HCT116 (cell line): Measurements from ENCODE around the gene ARMC2. TPM values are rescaled to one million over a fixed set of nuclear protein-coding genes. Genes with fewer than 3 reads are reported as not detected.

Experiments
- ATAC-seq: fragments of 200-7000 bp; cut with Tn5 transposase; 2 replicates; pipeline ENCODE4 v1.9.1; 2020; ENCODE audit warnings: mild to moderate bottlenecking, moderate library complexity
- BruUV-seq: library from RNA; stranded (reverse); fragments of 400-500 nt; replicated peaks from 2 replicates; lab custom pipeline; 2021; lab: Mats Ljungman, UMichigan
- CTCF ChIA-PET: fragments of 300-600 bp; sonication (Branson Sonifier 250); formaldehyde crosslinking; loops from one replicate; lab custom pipeline; 2021; ENCODE audit warnings: antibody characterized with exemption; lab: Charles Lee
- POLR2A ChIA-PET: fragments of 300-600, 350-600 bp; sonication (Branson Sonifier 250); formaldehyde crosslinking; loops from one replicate; lab custom pipeline; 2021; ENCODE audit warnings: antibody characterized with exemption; lab: Charles Lee
- RAD21 ChIA-PET, 2 experiments: fragments of 300-600 bp; sonication (Branson Sonifier 250); formaldehyde crosslinking; loops; one replicate each; lab custom pipeline; 2023; ENCODE audit warnings: low total read pairs in 2 of 2; ENCODE audit not compliant: uncharacterized antibody in 2 of 2, unreplicated experiment in 2 of 2, low non-redundant PET in 1 of 2; lab: Charles Lee
- DNase-seq: peaks from one replicate; pipeline ENCODE4 v3.0.0-alpha.2; 2010; ENCODE audit warnings: low read depth, low spot score
- H2AFZ ChIP-seq: fragments of 200-600 bp; shearing (Covaris generic), sonication (generic); 2 replicates; pipeline ENCODE4 v1.6.1; 2017; ENCODE audit warnings: low read depth, mixed run types, mixed read lengths, antibody characterized with exemption, low read length; ENCODE audit not compliant: poor library complexity, severe bottlenecking
- H3K27ac ChIP-seq: 2 replicates; pipeline ENCODE4 v1.5.1; 2012; ENCODE audit warnings: low read depth, low read length
- H3K27me3 ChIP-seq: fragments of 200-600 bp; sonication (generic); 2 replicates; pipeline ENCODE4 v1.6.1; 2016; ENCODE audit warnings: mixed run types, low read length, mixed read lengths; ENCODE audit not compliant: insufficient read depth
- H3K36me3 ChIP-seq, 2 experiments: fragments of 200-500 bp in 1 of 2; fragments of 200-600 bp in 1 of 2; sonication (Bioruptor generic) in 1 of 2; sonication (generic) in 1 of 2; 2 replicates each; pipeline versions ENCODE4 v1.5.1 to v1.6.1; 2014 to 2016; ENCODE audit warnings: low read length in 2 of 2, inconsistent platforms in 1 of 2, mixed read lengths in 1 of 2, mixed run types in 1 of 2; ENCODE audit not compliant: insufficient read depth in 2 of 2, control insufficient read depth in 1 of 2
- H3K4me1 ChIP-seq, 2 experiments: fragments of 200-600 bp in 1 of 2; sonication (generic) in 1 of 2; 2 replicates each; pipeline versions ENCODE4 v1.5.1 to v1.6.1; 2012 to 2017; ENCODE audit warnings: low read length in 2 of 2, inconsistent platforms in 1 of 2, mild to moderate bottlenecking in 1 of 2, mixed read lengths in 1 of 2, mixed run types in 1 of 2, moderate library complexity in 1 of 2; ENCODE audit not compliant: insufficient read depth in 2 of 2, control insufficient read depth in 1 of 2
- H3K4me2 ChIP-seq: fragments of 200-600 bp; sonication (generic); 2 replicates; pipeline ENCODE4 v1.6.1; 2017; ENCODE audit warnings: mixed run types, low read length, mixed read lengths
- H3K4me3 ChIP-seq, 2 experiments: fragments of 200-600 bp in 1 of 2; sonication (generic) in 1 of 2; replicated peaks in 1 of 2; 2 replicates each; pipeline ENCODE4 v1.5.1; 2011 to 2016; ENCODE audit warnings: low read length in 2 of 2, control low read depth in 1 of 2, low read depth in 1 of 2, mild to moderate bottlenecking in 1 of 2, mixed read lengths in 1 of 2, mixed run types in 1 of 2
- H3K79me2 ChIP-seq: fragments of 200-600 bp; sonication (generic); 2 replicates; pipeline ENCODE4 v1.6.1; 2017; ENCODE audit warnings: mild to moderate bottlenecking, mixed run types, low read length, moderate library complexity, mixed read lengths; ENCODE audit not compliant: insufficient read depth
- H3K9ac ChIP-seq: fragments of 200-600 bp; sonication (generic); 2 replicates; pipeline ENCODE4 v1.6.1; 2016; ENCODE audit warnings: low read length, mixed read lengths
- H3K9me2 ChIP-seq: fragments of 200-600 bp; sonication (generic), shearing (Covaris generic); 2 replicates; pipeline ENCODE4 v1.6.1; 2017; ENCODE audit warnings: mixed run types, mild to moderate bottlenecking, moderate library complexity; ENCODE audit not compliant: insufficient read depth
- H3K9me3 ChIP-seq, 2 experiments: fragments of 200-500 bp in 1 of 2; fragments of 200-600 bp in 1 of 2; sonication (Bioruptor generic) in 1 of 2; sonication (generic) in 1 of 2; 2 replicates each; pipeline ENCODE4 v1.6.1; 2014 to 2017; ENCODE audit warnings: low read length in 2 of 2, mixed read lengths in 2 of 2, inconsistent platforms in 1 of 2, low read depth in 1 of 2, mild to moderate bottlenecking in 1 of 2, mixed run types in 1 of 2, moderate library complexity in 1 of 2; ENCODE audit not compliant: control insufficient read depth in 1 of 2, insufficient read depth in 1 of 2
- H4K20me1 ChIP-seq: fragments of 200-600 bp; sonication (generic), shearing (Covaris generic); 2 replicates; pipeline ENCODE4 v1.6.1; 2017; ENCODE audit warnings: mixed run types, mild to moderate bottlenecking, moderate library complexity; ENCODE audit not compliant: insufficient read depth
- CBX3 ChIP-seq: IDR thresholded peaks from 2 replicates; pipeline ENCODE4 v1.6.1; 2012; ENCODE audit warnings: low read depth
- CEBPB ChIP-seq: IDR thresholded peaks from 2 replicates; pipeline ENCODE4 v1.6.1; 2012; ENCODE audit warnings: low read depth
- CTCF ChIP-seq, 3 experiments: fragments of 200-600 bp in 1 of 3; sonication (generic) in 1 of 3; IDR thresholded peaks in 2 of 3; conservative IDR thresholded peaks in 1 of 3; 2 replicates each; pipeline ENCODE4 v1.5.1; 2012 to 2017; ENCODE audit warnings: low read depth in 2 of 3, low read length in 2 of 3, antibody characterized with exemption in 1 of 3, borderline replicate concordance in 1 of 3, control low read depth in 1 of 3, mild to moderate bottlenecking in 1 of 3, mixed read lengths in 1 of 3, mixed run types in 1 of 3, moderate library complexity in 1 of 3; ENCODE audit not compliant: insufficient read depth in 1 of 3
- EGR1 ChIP-seq: IDR thresholded peaks from 2 replicates; pipeline ENCODE4 v1.6.1; 2012; ENCODE audit warnings: low read depth
- ELF1 ChIP-seq: IDR thresholded peaks from 2 replicates; pipeline ENCODE4 v1.6.1; 2012; ENCODE audit warnings: low read depth, borderline replicate concordance
- EZH2phosphoT487 ChIP-seq: fragments of 200-600 bp; IDR thresholded peaks from 2 replicates; pipeline ENCODE4 v1.6.1; 2018; ENCODE audit warnings: antibody characterized with exemption, borderline replicate concordance
- JUND ChIP-seq: IDR thresholded peaks from 2 replicates; pipeline ENCODE4 v1.6.1; 2012
- RAD21 ChIP-seq: IDR thresholded peaks from 2 replicates; pipeline ENCODE4 v1.6.1; 2012; ENCODE audit warnings: low read depth, mild to moderate bottlenecking
- SIN3A ChIP-seq: IDR thresholded peaks from 2 replicates; pipeline ENCODE4 v1.6.1; 2012; ENCODE audit warnings: low read depth
- SP1 ChIP-seq: IDR thresholded peaks from 2 replicates; pipeline ENCODE4 v1.6.1; 2012; ENCODE audit warnings: low read depth
- SRF ChIP-seq: IDR thresholded peaks from 2 replicates; pipeline ENCODE4 v1.6.1; 2012; ENCODE audit warnings: low read depth
- TCF7L2 ChIP-seq: IDR thresholded peaks from 2 replicates; pipeline ENCODE4 v1.7.0; 2011; ENCODE audit warnings: borderline replicate concordance, inconsistent platforms; ENCODE audit not compliant: insufficient read depth, insufficient read length; ENCODE audit errors: extremely low read depth
- YY1 ChIP-seq: IDR thresholded peaks from 2 replicates; pipeline ENCODE4 v1.6.1; 2011; ENCODE audit warnings: low read length, low read depth, moderate library complexity, mild to moderate bottlenecking; ENCODE audit not compliant: insufficient replicate concordance; ENCODE audit errors: extremely low read depth
- ZBTB33 ChIP-seq: IDR thresholded peaks from 2 replicates; pipeline ENCODE4 v1.6.1; 2011; ENCODE audit warnings: mild to moderate bottlenecking, low read length, moderate library complexity; ENCODE audit not compliant: insufficient replicate concordance; ENCODE audit errors: extremely low read depth
- ZFX ChIP-seq: fragments of 450-650 bp; IDR thresholded peaks from 2 replicates; pipeline ENCODE4 v1.6.1; 2017
- ZNF274 ChIP-seq: fragments of 200-500 bp; sonication (Bioruptor generic); IDR thresholded peaks from 2 replicates; pipeline ENCODE4 v1.6.1; 2014; ENCODE audit warnings: mild to moderate bottlenecking, low read depth, low read length, inconsistent platforms
- intact Hi-C: fragments of 100-400 bp; cut with micrococcal nuclease; formaldehyde crosslinking; loops from 2 replicates; pipeline ENCODE4 v1.10.0; 2022
- total RNA-seq: library from RNA; stranded (reverse); gene quantifications from one replicate; pipeline ENCODE4 v1.2.1, GENCODE V29; 2021; ENCODE audit not compliant: unreplicated experiment
- TF ChIP-seq, protein P1 (sequence below): IDR thresholded peaks from 2 replicates; pipeline ENCODE4 v1.6.1; 2012
- TF ChIP-seq, protein P2 (sequence below): IDR thresholded peaks from 2 replicates; pipeline ENCODE4 v1.6.1; 2012

ARMC2 gene
- total RNA-seq, 1 experiment from 2014 or later = 3.6 TPM

GRCh38 chr6:108993876-108994275, 145.7 kb downstream of the ARMC2 start:
- ChIA-PET POLR2A (no interaction called here), CTCF (no interaction called here), RAD21 (no interaction called here)
- TF ChIP-seq CBX3 (no peak), CTCF (IDR thresholded peaks at IDR 0.05 in 2 of 3, conservative IDR thresholded peaks at IDR 0.05 in 1 of 3; ENCODE audit: borderline replicate concordance in 1 of 3, insufficient read depth in 1 of 3, low read depth in 2 of 3, low read length in 2 of 3) (no peak), JUND (no peak), SP1 (no peak)
- TF ChIP-seq, protein P1, sequence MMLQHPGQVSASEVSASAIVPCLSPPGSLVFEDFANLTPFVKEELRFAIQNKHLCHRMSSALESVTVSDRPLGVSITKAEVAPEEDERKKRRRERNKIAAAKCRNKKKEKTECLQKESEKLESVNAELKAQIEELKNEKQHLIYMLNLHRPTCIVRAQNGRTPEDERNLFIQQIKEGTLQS = no peak
- no peaks in the 10 kb centered on the region for H3K9me3 ChIP-seq
- no peaks in the 10 kb centered on the region for H3K27me3 ChIP-seq
- peaks cover 0 to 7% of the 10 kb centered on the region in 2 experiments; a peak in 1 of 4 replicates for H3K36me3 ChIP-seq
- H3K4me1 ChIP-seq = no peaks in the 10 kb centered on the region
- no TSS peak for BruUV-seq
- no peak overlapping the region for H3K9ac ChIP-seq
- no peak for ATAC-seq
- DNase-seq = no peak
- intact Hi-C loops = no loop called here
- no peak overlapping the region for H2AFZ ChIP-seq
- H3K4me2 ChIP-seq = no peak overlapping the region
- no peaks in the 10 kb centered on the region for H3K79me2 ChIP-seq
- no peaks in the 10 kb centered on the region for H4K20me1 ChIP-seq
- H3K27ac ChIP-seq = no peak overlapping the region
- no peak overlapping the region for H3K4me3 ChIP-seq
- no peaks in the 10 kb centered on the region for H3K9me2 ChIP-seq

GRCh38 chr6:108995296-108995695, 147.1 kb downstream of the ARMC2 start:
- Histone ChIP-seq H3K36me3 (peaks cover 0 to 7% of the 10 kb centered on the region in 2 experiments; a peak in 2 of 4 replicates), H3K79me2 (no peaks in the 10 kb centered on the region), H3K9ac (no peak overlapping the region), H3K9me2 (no peaks in the 10 kb centered on the region), H3K9me3 (no peaks in the 10 kb centered on the region), H3K4me1 (no peaks in the 10 kb centered on the region), H3K4me3 (no peak overlapping the region), H4K20me1 (no peaks in the 10 kb centered on the region), H3K27me3 (no peaks in the 10 kb centered on the region), H3K27ac (no peak overlapping the region), H2AFZ (no peak overlapping the region), H3K4me2 (no peak overlapping the region)
- ChIA-PET RAD21 (no interaction called here), CTCF (no interaction called here), POLR2A (no interaction called here)
- no peak for DNase-seq
- intact Hi-C loops = no loop called here
- no peak for ATAC-seq
- BruUV-seq = no TSS peak
- TF ChIP-seq ZNF274 (no peak), ELF1 (no peak), TCF7L2 (no peak), EGR1 (no peak), CEBPB (no peak), SRF (no peak), SIN3A (no peak), EZH2phosphoT487 (no peak), ZFX (no peak), RAD21 (no peak), YY1 (no peak), SP1 (no peak), ZBTB33 (no peak)
- TF ChIP-seq, protein P2, sequence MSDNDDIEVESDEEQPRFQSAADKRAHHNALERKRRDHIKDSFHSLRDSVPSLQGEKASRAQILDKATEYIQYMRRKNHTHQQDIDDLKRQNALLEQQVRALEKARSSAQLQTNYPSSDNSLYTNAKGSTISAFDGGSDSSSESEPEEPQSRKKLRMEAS = no peak
